GM19025 (cell line): ENCODE results near the gene LRRC74B.

ENCODE experiments used
- ATAC-seq: cut with Tn5 transposase; IDR thresholded peaks from one replicate; pipeline ENCODE4 v1.9.1; 2021; ENCODE audit warnings: mild to moderate bottlenecking, low read depth, moderate library complexity; ENCODE audit not compliant: unreplicated experiment

The LRRC74B gene

DNA sequence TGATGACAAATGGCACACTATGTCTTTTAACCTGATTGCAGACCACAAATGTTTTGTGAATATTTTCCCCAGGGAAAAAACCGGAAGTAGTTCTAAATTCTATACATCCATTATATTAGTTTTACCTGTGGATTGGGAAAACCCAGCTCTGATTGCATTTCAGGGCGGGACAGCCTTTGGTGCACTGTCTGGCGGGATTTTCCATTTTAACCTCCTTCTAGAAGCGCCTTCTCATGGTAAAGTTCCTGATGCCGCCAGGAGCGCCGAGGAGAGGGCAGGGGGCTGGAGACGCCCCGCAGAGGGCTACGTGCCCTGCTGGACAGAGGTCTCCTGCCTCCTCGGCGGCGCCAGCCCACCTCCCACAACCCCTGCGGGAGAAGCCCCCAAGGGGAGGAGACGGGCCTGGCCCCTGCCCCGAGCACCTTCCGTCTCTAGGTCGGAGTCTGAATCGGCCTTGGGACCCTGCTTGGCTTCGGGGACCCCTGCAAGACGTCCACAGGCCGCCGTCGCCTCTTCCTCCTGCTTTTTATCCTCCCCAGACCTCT lies 32.0 kb upstream of the LRRC74B start:
- peak; percentile 21 for ATAC-seq

DNA sequence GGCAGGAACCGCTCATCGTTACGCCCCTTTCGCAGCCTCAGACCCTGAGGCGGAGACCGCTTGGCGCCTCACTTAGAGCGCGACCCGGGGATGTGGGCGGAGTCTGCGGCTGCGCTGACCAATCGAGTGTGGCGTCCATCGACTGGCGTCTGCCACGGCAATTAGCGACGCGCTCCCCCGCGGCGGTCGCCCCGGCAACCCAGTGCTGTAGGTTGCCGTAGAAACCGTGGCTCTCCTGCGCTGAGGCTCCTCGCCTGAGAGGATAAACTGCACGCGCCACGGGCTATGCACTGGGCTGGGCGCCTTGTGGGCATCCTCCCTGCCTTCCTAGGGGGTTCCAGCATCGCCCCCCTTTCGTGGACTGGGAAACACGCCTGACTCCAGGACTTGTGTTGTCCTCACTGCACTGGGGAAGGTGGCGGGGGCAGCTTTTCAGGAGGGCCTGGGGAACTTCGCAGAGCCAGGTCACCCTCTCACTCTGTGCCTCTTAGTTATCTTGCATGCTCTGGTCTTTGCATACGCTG lies 31.5 kb upstream of the LRRC74B start:
- peak; percentile 88 for ATAC-seq

DNA sequence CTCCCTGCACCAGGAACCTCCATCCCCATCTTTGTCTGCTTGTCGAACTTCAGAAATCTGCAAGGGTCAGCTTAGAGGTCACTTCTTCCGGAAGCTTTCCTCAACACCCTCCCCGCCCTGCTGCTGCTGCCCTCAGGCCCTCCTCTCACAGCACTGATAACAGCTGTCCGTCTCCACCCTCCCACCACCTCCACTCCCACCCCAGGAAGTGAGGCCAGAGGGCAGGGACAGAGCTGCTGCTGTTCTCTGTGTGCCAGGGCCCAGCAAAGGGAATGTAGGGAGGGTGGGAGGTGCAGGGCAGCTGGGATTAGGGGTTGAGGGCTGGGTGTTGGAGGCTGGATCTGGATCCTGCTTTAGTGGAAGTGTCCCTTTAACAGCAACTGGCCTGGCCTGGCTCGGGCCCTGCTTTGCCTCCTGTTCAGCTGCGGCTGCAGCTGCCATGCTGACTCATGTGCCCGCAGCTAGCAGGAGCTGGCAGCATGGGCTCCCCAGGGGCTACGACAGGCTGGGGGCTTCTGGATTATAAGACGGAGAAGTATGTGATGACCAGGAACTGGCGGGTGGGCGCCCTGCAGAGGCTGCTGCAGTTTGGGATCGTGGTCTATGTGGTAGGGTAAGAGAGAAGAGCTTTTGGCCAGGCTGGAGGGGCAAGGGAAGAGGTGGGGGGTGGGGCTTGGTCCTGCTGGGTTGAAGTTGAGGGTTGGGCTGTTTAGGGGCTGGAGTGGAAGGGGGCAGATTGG lies 30.9 kb upstream of the LRRC74B start, which contains the start of gene P2RX6:
P2RX6 (plus strand) TSS at position 440 of the 740 bp plus-strand sequence; CDS start at position 450, 10 bp downstream.
- ATAC-seq, result no peak

DNA sequence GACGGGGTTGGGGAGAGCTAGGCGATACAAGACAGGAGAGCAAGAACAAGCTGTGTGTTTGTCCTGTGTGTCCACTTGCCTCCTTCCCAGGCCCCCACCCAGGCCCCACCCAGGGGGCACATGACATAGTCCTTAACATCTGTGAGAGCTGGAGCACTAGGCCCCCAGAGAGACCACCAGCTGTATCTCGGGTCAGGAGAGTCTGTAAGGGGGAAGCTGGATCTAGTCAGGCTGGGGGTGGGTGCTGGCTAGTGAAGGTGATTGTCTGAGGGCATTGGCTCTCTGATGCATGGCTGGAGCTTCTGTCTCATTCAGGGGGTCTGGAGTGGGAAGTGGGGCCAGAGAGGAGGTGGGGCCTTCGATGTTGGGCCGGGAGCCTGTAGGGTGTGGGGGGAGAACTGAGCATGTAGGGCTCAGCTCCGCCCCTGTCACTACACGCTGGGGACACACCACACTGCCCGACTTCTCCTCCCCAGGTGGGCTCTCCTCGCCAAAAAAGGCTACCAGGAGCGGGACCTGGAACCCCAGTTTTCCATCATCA lies 30.2 kb upstream of the LRRC74B start:
- ATAC-seq, result no peak

DNA sequence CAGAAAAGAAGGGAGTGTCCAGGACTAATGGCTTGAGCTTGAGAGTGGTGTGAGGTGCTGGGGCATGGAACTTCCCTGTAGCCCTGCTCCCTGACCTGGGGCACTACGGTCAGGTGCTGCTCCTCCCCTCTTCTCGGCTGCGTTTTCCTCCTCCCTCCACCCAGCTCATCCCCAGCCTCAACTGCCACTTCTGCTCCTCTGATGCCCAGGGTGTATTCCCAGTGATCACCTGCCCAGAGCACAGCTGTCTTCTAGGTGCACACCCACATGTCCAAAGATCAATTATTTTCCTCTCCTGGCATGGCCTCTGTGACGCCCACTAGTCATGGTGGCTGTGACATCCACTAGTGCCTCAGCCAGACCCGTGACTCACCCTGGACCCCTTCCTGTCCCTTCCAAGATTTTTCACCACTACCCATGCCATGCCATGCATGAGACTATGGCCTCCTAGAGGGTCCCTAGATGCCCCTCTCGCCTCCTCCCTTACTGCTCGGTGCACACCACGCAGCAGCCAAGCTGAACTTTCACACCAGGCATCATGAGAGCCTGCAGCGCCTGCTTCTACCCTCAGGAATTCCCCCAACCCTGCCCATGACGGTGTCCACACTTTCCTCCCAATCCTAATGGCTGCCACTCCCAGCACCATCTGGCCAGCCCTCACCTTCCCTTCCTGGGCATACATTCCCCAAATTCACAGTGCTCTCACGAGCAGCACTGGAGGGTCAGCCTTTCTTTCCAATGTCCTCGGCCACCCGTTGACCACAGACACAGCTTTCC lies 28.9 kb upstream of the LRRC74B start:
- ATAC-seq, result no peak

DNA sequence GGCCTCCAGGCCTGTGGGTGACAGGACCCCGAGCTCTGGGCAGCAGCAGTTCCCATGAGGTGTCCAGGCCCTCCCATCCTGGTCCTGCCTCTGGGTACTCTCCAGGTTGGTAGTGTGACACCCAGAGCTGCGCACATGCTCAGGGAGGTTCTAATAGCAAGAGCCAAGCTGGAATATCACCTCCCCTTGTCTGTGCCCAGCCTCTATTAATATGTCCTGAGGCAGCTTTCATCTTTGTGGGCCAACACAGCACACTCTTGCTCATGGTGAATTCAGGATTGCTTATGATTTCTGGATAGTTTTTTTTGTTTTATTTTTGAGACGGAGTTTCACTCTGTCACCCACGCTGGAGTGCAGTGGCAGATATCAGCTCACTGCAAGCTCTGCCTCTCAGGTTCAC lies 27.4 kb upstream of the LRRC74B start:
- no peak for ATAC-seq

DNA sequence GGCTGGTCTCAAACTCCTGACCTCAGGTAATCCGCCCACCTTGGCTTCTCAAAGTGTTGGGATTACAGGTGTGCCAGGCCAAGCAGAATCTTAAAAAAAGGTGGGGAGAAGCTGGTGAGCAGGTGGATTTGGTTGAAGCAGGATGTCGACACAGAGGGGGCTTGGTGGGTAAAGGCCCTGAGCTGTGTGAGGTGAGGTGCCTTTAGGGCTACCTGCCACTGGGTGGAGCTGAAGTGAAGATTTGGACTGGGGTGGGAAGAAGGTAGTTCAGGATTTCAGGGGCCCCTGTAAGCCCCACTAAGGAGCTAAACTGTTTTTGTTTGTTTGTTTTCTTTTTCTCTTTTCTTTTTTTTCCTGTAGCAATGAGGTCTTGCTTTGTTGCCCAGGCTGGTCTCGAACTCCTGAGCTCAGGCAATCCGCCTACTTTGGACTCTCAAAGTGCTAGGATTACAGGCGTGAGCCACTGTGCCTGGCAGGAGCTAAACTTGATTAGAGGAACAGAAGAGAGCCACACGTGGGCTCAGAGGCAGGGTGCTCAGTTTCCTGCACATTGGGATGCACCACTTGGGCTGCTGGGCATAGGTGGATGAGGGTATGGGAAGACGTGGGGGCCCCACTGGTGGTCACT lies 24.8 kb upstream of the LRRC74B start:
- ATAC-seq, result no peak

DNA sequence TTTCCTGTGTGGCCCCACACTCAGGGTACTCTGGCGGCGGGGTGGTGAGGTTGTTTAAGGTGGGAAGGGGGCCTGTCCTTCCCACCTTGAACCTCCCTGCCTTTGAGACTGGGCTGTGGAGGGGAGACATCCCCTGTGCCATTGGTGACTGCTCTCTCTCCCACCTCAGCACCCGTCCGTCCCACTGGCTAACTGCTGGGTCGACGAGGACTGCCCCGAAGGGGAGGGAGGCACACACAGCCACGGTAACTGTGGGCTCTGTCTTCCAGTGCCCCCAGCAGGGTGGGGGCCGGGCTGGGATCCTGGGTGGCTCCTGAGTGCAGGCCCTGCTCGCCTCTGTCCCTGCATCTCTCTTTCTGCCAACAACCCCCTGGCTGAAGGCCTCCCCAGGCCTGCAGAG lies 23.2 kb upstream of the LRRC74B start:
- no peak for ATAC-seq

DNA sequence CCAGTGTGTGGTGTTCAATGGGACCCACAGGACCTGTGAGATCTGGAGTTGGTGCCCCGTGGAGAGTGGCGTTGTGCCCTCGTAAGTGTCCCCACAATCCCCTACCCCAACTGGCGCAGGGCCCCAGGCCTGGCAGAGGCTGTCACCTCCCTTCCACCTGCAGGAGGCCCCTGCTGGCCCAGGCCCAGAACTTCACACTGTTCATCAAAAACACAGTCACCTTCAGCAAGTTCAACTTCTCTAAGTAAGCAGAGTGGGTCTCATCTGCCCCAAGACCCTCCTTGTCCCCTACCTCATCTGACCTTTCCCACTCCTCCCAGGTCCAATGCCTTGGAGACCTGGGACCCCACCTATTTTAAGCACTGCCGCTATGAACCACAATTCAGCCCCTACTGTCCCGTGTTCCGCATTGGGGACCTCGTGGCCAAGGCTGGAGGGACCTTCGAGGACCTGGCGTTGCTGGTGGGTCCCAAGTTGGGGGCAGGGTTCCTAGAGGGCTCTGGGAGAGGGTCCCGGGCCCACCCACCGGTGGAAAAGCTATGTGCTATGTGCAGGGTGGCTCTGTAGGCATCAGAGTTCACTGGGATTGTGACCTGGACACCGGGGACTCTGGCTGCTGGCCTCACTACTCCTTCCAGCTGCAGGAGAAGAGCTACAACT lies 22.7 kb upstream of the LRRC74B start:
- no peak for ATAC-seq

DNA sequence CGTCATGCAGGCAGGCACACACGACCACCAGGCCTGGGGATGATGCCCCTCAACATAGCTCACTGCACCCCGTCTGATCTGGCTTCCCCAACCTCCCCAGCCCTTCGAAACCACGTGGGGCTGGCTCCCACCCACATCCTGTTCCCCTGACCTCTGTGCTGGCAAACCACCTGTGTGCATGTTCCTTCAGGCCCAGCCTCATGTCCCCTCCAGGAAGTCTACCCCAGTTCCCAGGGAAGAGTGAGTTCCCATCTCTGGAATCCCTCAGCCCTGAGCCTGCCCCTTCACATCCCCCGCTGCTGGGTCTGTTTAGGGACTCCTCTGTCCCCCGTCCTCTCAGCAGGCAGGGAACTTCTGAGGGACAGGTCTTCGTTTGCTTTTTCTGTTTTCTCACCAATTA lies 20.5 kb upstream of the LRRC74B start:
- ATAC-seq, result no peak

DNA sequence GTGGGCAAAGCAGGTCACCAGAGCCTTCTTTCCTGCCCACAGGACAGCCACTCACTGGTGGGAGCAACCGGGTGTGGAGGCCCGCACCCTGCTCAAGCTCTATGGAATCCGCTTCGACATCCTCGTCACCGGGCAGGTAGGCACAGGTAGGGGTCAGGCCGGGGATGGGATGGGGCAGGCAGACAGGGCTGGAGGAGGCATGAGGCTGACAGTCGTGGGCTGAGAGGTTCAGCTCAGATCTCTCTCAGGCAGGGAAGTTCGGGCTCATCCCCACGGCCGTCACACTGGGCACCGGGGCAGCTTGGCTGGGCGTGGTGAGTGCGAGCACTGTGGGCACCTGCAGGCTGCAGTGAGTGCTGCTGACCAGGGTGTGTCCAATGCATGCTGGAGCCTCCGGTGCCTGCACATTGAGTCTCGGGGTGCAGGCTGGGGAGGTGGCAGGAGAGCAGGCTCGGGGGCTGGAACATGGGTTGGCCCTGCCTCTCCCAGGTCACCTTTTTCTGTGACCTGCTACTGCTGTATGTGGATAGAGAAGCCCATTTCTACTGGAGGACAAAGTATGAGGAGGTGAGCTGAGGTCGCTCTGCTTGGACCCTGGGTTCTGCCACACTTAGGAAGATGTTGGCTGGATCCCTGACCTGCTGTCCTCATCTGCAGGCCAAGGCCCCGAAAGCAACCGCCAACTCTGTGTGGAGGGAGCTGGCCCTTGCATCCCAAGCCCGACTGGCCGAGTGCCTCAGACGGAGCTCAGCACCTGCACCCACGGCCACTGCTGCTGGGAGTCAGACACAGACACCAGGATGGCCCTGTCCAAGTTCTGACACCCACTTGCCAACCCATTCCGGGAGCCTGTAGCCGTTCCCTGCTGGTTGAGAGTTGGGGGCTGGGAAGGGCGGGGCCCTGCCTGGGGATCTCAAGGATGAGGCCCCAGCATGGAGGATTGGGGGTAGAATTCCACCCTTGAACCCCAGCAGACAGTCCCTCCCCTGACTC lies 19.7 kb upstream of the LRRC74B start:
- ATAC-seq, result no peak

DNA sequence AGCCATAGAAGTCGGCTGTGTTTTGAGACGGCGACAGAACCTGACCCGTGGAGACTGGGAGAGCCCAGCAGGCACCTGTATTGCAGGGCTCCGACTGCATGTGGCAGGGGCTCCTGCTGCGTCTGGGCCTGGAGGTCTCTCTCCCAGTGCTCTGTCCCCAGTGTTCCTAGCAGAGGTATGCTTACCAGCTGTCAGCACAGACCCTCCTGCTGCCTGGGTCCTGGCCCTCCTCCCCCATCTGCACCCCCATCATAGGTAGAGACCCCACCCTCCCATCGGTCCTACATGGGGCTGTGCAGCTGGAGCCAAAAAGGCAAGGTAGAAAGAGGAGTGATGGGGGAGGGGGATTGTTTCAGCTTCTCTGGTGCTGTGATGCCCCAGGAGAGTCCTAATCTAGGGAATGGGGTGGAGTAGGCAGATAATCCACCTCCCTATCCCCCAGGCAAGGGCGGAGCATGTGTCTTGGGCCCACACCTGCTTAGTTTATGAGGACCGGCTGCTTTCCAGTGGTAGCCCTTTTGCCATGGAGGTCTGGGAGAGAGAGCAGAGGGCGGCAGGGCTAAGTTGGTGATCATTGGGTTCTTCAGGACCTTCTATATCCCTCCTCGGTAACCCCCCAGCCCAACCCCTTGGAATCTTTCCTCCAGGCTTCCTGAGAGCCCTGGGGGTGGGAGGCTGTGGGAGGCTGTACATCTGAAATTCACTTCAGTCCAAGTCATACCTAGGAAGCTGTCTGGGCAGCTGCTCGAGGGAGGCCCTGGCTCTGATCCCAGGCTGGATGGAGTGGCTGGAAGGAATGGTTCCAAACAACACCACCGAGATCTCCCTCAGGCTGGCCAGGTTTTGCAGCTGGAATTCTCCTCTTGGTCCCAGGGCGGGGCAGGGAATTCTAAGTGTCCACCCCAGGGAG lies 18.7 kb upstream of the LRRC74B start:
- no peak for ATAC-seq

DNA sequence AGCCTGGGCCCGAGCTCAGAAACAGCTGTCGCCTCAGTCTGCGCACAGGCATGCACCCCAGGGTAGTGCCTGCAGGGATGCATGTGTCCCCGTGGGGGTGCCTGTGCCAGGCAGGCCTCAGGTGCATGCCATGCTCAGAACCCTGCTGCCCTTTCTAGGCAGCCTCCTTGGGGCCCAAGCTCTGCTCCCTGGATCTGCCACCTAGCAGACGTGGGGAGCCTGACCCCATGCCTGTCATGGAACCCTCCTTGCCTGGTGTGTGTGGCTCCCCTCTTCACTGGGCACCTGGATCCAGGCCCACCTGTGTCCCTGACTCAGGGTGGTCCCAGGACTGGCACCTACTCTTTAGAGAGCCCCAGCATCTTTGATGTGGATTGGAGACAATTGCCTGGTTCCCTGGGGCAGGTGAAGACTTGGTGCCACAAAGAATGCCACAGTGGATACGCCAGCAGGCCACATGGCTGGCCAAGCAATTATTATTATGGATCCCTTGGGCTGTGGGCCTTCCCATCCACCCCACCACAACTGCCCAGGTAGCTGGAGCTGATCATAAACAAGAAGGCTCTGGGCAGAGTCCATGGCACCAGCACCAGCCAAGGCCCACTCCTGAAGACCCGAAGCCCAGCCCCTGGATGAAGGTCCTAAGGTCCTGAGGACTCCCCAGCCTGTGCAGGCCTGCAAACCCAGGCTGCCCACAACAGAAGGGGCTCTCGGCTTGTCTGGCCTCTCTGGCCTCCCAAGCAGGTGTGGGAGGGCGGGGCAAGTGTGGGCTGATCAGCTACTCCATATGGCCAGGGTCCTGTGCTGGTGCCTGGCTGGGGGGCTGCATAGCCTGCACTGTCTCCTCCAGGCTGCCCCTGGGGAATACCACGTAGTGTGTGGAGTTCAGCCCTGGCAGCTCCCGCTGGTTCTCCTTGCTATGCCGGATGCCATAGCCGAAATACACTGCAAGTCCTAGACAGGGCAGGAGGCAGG lies 17.2 kb upstream of the LRRC74B start:
- ATAC-seq, result no peak

DNA sequence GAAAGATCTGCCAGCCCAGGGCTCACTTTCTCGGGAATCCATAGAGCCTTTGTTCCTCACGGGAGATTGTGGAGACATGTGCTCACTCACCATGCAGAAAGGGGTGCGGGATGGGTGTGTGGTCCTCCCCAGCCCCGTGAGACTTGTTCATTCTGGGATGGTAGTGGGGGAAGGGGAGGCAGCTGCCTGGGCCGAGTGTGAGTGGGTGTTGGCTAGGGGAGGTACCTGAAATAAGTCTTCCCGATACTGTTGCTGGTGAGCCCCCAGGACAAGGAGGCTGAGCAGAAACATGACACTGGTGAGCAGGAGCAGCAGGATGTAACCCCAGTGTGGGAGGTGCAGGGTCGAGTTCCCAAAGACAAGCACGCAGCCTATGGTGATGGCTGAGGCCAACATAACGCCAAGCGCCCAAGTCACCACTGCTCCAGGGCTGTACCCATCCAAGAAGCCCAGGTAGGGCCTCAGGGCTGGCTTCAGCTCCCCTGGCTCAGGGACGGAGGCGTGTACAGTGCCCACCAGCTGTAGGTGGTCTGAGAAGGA lies 16.2 kb upstream of the LRRC74B start:
- no peak for ATAC-seq

DNA sequence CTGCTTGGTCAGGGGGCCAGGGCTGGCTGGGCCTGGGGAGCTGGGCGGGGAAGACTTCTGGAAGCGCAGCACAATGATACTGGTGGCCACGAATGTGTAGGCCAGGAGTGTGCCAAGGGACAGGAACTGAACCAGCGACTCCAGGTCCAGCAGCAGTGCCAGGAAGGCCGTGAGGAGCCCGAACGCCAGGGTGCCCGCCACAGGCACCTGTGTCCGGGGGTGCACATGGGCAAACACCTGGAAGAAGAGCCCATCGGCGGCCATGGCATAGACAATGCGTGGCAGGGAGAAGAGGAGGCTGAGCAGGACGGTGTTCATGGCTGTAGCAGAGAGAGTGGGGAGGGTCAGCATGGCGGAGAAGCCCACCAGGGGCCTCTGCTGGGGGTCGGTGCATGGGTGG lies 15.7 kb upstream of the LRRC74B start:
- ATAC-seq, result no peak
